IPS DF 6.9 (cell line): ENCODE results near the gene CHMP1A.

ENCODE experiments used
- DNase-seq: peaks from one replicate; pipeline ENCODE4 v3.0.0-alpha.2; 2013; ENCODE audit warnings: low read depth, low spot score
- H3K27ac ChIP-seq: one replicate; pipeline ENCODE4 v1.5.1; 2013; ENCODE audit warnings: low read length, control low read depth
- H3K27me3 ChIP-seq: 2 replicates; pipeline ENCODE4 v1.6.1; 2013; ENCODE audit warnings: mild to moderate bottlenecking, low read length; ENCODE audit not compliant: control insufficient read depth, insufficient read depth
- H3K36me3 ChIP-seq: 2 replicates; pipeline ENCODE4 v1.6.1; 2013; ENCODE audit warnings: low read length; ENCODE audit not compliant: control insufficient read depth, insufficient read depth
- H3K4me1 ChIP-seq: 2 replicates; pipeline ENCODE4 v1.6.1; 2013; ENCODE audit warnings: low read length; ENCODE audit not compliant: control insufficient read depth, insufficient read depth
- H3K4me3 ChIP-seq: 2 replicates; pipeline ENCODE4 v1.5.1; 2013; ENCODE audit warnings: mild to moderate bottlenecking, low read length
- H3K9me3 ChIP-seq: 2 replicates; pipeline ENCODE4 v1.6.1; 2013; ENCODE audit warnings: low read length, inconsistent platforms; ENCODE audit not compliant: control insufficient read depth, insufficient read depth
- WGBS: extraction: QIAGEN DNeasy Blood & Tissue Kit; methylation state at CpG from one replicate; pipeline ENCODE4 v1.1.7; 2013; ENCODE audit warnings: mixed read lengths, missing lambda C conversion rate; ENCODE audit not compliant: insufficient read length, insufficient coverage; 5-methylcytosine and 5-hydroxymethylcytosine counted together

CHMP1A gene

DNA sequence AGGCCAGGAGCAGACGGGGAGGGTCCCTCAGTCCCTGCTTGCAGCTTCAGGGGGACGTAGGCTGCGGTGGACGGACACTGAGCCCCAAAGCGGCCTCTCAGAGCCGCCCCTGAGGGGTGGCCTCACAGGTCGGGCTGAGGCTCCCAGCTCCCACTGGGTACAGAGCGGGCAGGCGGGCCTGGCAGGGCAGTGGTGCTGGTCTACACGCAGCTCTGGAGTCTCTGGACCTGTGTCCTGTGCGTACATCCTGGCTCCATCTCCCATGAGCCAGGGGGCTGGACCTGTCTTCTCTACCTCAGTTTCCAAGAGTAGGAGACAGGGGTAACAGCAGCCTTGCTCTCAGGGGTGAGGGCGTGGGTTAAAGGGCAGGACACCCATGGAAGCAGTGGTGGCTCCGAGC lies 42.3 kb downstream of the CHMP1A start:
- no peak overlapping the region for H3K27ac ChIP-seq
- WGBS, result no CpG with 5 or more reads among the region's 13 CpGs
- H3K27me3 ChIP-seq, result no peaks in the 10 kb centered on the region
- no peaks in the 10 kb centered on the region for H3K36me3 ChIP-seq
- DNase-seq, result no peak
- peaks cover 2% of the 10 kb centered on the region; the same call in 1 of the 2 replicates for H3K4me1 ChIP-seq
- H3K4me3 ChIP-seq, result no peak overlapping the region
- no peaks in the 10 kb centered on the region for H3K9me3 ChIP-seq

DNA sequence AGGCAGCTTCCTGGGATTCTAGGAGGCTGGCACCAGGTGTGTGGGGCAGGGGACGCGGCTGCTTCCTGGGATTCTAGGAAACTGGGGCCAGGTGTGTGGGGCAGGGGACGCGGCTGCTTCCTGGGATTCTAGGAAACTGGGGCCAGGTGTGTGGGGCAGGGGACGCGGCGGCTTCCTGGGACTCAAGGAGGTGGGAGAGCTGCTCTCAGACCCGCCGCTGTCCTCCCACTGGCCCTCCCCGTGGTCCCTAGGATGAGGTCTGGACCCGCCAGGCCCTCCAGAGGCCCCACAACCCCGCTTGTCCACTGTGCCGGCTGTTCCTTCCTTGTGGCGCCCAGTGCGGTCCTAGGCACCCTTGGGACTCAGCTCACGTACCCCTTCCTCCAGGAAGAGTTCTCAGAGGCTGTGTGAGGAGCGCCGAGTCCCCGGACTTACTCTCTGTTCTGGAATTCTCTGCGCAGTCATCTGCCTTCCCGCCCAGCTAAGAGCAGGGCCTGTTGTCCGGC lies 43.5 kb downstream of the CHMP1A start:
- WGBS, result no CpG with 5 or more reads among the region's 22 CpGs

GRCh38 chr16:89613231-89613953 lies 44.1 kb downstream of the CHMP1A start, which contains the start of gene DPEP1:
DPEP1 (plus strand) TSS chr16:89613642; CDS start chr16:89630411, 16,769 bp downstream.
- peaks cover 2% of the 10 kb centered on the region; the same call in 1 of the 2 replicates for H3K4me1 ChIP-seq
- H3K4me3 ChIP-seq, result no peak within 1 kb of the TSS
- H3K27ac ChIP-seq, result no peak within 1 kb of the TSS
- DNase-seq, result no peak
- no CpG with 5 or more reads among the region's 19 CpGs for WGBS
- no peaks in the 10 kb centered on the region for H3K27me3 ChIP-seq
- H3K9me3 ChIP-seq, result no peaks in the 10 kb centered on the region
- H3K36me3 ChIP-seq, result no peaks in the 10 kb centered on the region

More for the DNA sequence above, 43.5 kb downstream of the CHMP1A start:
- peaks cover 2% of the 10 kb centered on the region; the same call in 1 of the 2 replicates for H3K4me1 ChIP-seq
- H3K9me3 ChIP-seq, result no peaks in the 10 kb centered on the region
- H3K27ac ChIP-seq, result no peak overlapping the region
- H3K4me3 ChIP-seq, result no peak overlapping the region
- H3K27me3 ChIP-seq, result no peaks in the 10 kb centered on the region
- no peak for DNase-seq
- H3K36me3 ChIP-seq, result no peaks in the 10 kb centered on the region

GRCh38 chr16:89612415-89613166 lies 44.9 kb downstream of the CHMP1A start:
- no CpG with 5 or more reads among the region's 20 CpGs for WGBS
- no peaks in the 10 kb centered on the region for H3K36me3 ChIP-seq
- H3K27ac ChIP-seq, result no peak overlapping the region
- no peak for DNase-seq
- H3K27me3 ChIP-seq, result no peaks in the 10 kb centered on the region
- peaks cover 2% of the 10 kb centered on the region; the same call in 1 of the 2 replicates for H3K4me1 ChIP-seq
- H3K4me3 ChIP-seq, result no peak overlapping the region
- no peaks in the 10 kb centered on the region for H3K9me3 ChIP-seq

GRCh38 chr16:89610108-89610453 lies 47.4 kb downstream of the CHMP1A start:
- WGBS, result no CpG with 5 or more reads among the region's 1 CpG
- Histone ChIP-seq H3K4me1 (peaks cover 2% of the 10 kb centered on the region; the same call in 1 of the 2 replicates), H3K36me3 (no peaks in the 10 kb centered on the region), H3K27me3 (no peaks in the 10 kb centered on the region), H3K9me3 (no peaks in the 10 kb centered on the region), H3K4me3 (no peak overlapping the region), H3K27ac (no peak overlapping the region)
- no peak for DNase-seq

DNA sequence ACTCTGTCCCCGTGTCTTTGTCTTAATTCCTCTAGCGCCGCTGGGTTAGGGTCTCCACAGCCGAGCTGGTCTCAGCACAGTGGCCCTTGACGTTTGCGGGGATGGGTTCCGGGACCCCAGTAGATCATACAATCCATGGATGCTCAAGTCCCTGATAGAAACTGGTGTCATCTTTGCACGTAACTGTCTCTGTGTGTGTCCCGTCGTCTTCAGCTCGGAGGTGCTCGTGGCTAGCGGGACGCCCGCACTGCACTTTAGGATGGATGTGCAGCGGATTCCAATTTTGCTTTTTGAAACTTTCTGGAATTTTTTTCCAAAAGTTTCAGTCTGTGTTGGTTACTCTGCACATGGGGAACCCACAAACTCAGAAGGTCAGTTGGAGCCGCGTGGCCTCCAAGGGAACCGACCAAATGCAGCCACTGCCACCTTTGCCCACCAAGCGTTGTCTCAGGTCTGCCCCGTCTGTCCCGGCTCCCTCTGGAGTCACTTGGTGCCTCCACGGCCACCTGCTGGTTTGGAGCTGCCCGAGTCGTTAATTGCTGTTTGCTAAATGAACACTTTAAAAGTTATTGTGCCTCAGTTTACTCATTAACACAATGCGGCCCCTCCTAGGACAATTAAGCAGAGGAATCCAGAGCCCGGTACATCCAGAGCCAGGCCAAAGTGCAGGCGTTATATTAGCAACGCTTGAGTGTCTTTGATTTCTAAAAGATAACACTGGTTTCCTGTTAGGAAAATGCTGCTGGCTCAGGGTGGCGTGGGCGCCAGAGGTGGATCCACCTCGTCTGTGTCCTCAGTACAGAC lies 49.4 kb downstream of the CHMP1A start:
- WGBS, result no CpG with 5 or more reads among the region's 32 CpGs

GRCh38 chr16:89607453-89607852 lies 50.1 kb downstream of the CHMP1A start:
- no peak for DNase-seq
- no peaks in the 10 kb centered on the region for H3K36me3 ChIP-seq
- no peak overlapping the region for H3K4me3 ChIP-seq
- peaks cover 2% of the 10 kb centered on the region for H3K4me1 ChIP-seq
- H3K27me3 ChIP-seq, result no peaks in the 10 kb centered on the region
- no peaks in the 10 kb centered on the region for H3K9me3 ChIP-seq
- no peak overlapping the region for H3K27ac ChIP-seq
- no CpG with 5 or more reads among the region's 9 CpGs for WGBS

More for the DNA sequence above, 49.4 kb downstream of the CHMP1A start:
- no peaks in the 10 kb centered on the region for H3K27me3 ChIP-seq
- H3K36me3 ChIP-seq, result no peaks in the 10 kb centered on the region
- no peaks in the 10 kb centered on the region; the same call in 1 of the 2 replicates for H3K4me1 ChIP-seq
- no peak overlapping the region for H3K4me3 ChIP-seq
- no peaks in the 10 kb centered on the region for H3K9me3 ChIP-seq
- H3K27ac ChIP-seq, result no peak overlapping the region
- DNase-seq, result no peak

DNA sequence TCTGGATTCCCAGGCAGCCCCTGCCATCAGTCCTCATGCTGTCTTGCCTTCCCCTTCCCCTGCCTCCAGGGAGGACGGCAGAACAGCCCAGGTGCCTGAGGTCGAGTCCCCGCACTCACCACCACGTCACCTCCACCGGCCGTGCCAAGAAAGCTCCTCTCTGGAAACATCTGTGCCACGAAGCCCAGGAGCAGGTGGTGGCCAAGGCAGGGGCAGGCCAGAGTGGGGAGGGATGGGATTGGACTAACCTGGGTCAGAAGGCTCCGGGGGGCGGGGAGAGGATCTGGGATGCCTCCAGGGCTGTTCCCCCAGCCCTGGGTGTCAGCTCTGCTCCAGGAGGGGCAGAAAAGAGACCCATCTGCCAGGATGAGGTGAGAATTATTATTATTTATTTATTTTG lies 51.5 kb downstream of the CHMP1A start:
- Histone ChIP-seq H3K4me1 (peaks cover 6% of the 10 kb centered on the region), H3K4me3 (no peak overlapping the region), H3K36me3 (no peaks in the 10 kb centered on the region), H3K27me3 (no peaks in the 10 kb centered on the region), H3K27ac (no peak overlapping the region), H3K9me3 (no peaks in the 10 kb centered on the region)
- no CpG with 5 or more reads among the region's 9 CpGs for WGBS
- DNase-seq, result no peak

DNA sequence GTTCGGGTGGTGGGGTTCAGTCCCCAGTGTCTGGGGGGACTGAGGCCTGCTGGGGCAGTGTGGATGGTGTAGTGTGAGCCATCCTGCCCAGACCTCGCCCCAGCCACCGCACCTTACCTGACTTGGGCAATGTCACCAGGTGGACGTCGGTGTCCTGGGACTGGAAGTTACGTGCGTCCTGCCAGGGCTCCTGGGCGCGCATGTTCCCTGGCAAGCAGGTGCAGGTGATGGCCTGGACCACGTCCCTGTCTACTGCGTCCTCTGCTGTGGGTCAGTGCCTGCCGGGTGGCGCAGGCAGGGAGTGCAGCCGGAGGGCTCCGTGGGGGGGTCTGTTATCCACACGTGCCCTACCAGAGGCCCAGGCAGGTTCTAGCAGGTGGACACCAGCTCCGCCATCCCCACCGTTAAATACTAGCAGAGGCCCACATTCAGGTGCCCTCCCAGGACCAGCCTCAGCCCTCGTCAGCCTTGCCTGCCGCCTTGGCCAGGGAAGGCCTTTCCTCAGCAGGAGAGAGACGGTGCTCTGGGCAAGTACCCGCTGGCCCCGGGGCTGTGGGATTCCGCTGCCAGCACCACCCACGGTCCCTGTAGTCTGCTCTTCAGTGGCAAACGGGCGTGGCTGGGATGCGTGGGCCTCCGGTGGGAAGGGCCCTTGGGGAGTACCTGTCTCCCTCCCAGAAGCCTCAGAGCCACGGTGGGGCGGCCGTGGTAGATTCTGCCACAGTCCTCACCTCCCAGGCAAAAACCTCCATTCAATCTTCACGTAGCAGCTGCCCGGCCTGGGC lies 52.1 kb downstream of the CHMP1A start:
- DNase-seq, result no peak
- Histone ChIP-seq H3K4me1 (peaks cover 6% of the 10 kb centered on the region), H3K27me3 (no peaks in the 10 kb centered on the region), H3K9me3 (no peaks in the 10 kb centered on the region), H3K27ac (no peak overlapping the region), H3K4me3 (no peak overlapping the region), H3K36me3 (no peaks in the 10 kb centered on the region)
- no CpG with 5 or more reads among the region's 34 CpGs for WGBS
